HG02973 (cell line): ENCODE results near the gene OR51T1.

Experiments used
- ATAC-seq: cut with Tn5 transposase; IDR thresholded peaks from one replicate; pipeline ENCODE4 v1.9.1; 2021; ENCODE audit warnings: moderate library complexity; ENCODE audit not compliant: unreplicated experiment

OR51T1 gene

DNA sequence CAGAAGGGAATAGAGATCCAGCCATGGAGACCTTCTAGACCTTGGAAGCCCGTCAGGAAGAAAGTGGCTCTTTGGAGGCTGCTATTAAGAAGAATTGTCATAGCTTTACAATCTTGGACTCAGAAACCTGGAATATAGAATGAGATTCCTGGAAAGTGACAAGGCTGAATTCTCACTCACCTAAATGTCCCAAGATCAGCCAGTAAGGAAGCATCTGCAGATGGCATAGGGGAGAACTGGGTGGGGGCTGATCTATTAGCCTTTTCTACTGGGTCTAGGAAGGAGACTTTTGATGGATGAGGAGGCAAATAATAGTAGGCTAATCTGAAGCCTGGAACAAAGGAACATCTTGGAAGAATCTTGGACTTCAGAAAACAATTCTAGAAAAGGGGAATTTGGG lies 42.5 kb downstream of the OR51T1 start, which contains the start of gene OR51G1:
Gene OR51G1 (minus strand): TSS at position 101 of the 400 bp plus-strand sequence. CDS start 0 bp downstream, at position 101.
- no peak for ATAC-seq

DNA sequence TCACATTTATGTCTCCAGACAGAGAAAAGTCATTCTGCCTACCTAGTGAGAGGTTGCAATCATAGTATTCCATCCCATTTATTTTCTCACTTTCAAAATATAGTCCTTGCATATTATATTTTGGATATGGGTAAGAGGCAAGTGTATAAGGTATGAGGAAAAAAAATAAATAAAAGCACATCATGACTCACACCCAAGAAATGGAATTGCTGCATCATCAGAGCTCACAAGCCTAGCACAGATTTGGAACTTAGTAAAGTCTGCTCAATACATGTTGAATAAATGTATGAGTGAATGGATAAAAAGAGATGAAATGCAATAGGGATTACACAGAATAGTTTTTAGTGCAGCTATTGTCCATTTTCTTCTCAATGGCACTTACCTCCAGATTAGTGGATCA lies 44.9 kb downstream of the OR51T1 start:
- no peak for ATAC-seq
